ENCODE results near the gene OR4M1.
"Not testable (repeated sequence)": the region's sequence is repeated elsewhere in the genome, so short reads cannot be mapped to it uniquely, and the experiment has no call there.

The OR4M1 gene

GRCh38 chr14:19796520-19797108, 23.3 kb downstream of the OR4M1 start:
- H3K9me2 ChIP-seq (replicated peaks; ENCODE audit: insufficient read depth, low read length); H3F3A ChIP-seq (ENCODE audit: insufficient read depth); H3K9me3 ChIP-seq (ENCODE audit: insufficient read depth, low read length); H2AFZ ChIP-seq (ENCODE audit: low read depth, low read length, severe bottlenecking); H3K27ac ChIP-seq (ENCODE audit: low read depth, low read length); H3K4me3 ChIP-seq (ENCODE audit: insufficient read depth, low read length, poor library complexity, severe bottlenecking); H3K4me2 ChIP-seq (ENCODE audit: low read depth, low read length, poor library complexity, severe bottlenecking); H3K79me2 ChIP-seq (ENCODE audit: insufficient read depth, low read length); H3K9ac ChIP-seq (ENCODE audit: low read length); H3K36me3 ChIP-seq (ENCODE audit: low read length); H3K27me3 ChIP-seq (ENCODE audit: low read length); H4K20me1 ChIP-seq (ENCODE audit: low read depth, low read length): not testable (repeated sequence)

DNA sequence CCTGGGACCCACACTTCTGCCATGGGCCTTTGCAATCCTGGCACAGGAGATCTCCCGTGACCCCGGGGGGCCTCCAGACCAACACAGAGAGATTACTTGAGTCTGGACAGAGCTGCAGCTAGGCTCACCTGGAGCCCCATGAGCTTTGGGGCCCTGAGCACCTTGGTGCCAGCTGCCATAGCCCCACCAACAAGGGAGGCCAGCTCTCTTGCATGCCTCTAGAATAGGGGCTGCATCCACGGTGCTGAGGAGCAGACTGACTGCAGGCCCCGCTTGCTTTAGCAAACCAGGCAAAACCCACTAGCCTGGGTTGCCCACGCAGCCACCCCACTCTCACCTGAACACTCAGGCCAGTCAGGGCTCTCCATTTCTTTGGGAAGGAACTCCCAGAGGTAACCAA, 26.6 kb downstream of the OR4M1 start:
- Histone ChIP-seq H3K9ac (ENCODE audit: low read length) (no peak overlapping the region), H3K79me2 (ENCODE audit: insufficient read depth, low read length) (no peaks in the 10 kb centered on the region), H3F3A (ENCODE audit: insufficient read depth) (no peaks in the 10 kb centered on the region), H3K27me3 (ENCODE audit: low read length) (no peaks in the 10 kb centered on the region), H3K36me3 (ENCODE audit: low read length) (no peaks in the 10 kb centered on the region), H3K4me2 (ENCODE audit: low read depth, low read length, poor library complexity, severe bottlenecking) (no peak overlapping the region), H3K9me2 (replicated peaks; ENCODE audit: insufficient read depth, low read length) (no peaks in the 10 kb centered on the region), H3K27ac (ENCODE audit: low read depth, low read length) (no peak overlapping the region), H3K4me3 (ENCODE audit: insufficient read depth, low read length, poor library complexity, severe bottlenecking) (no peak overlapping the region), H2AFZ (ENCODE audit: low read depth, low read length, severe bottlenecking) (no peak overlapping the region), H4K20me1 (ENCODE audit: low read depth, low read length) (no peaks in the 10 kb centered on the region), H3K9me3 (ENCODE audit: insufficient read depth, low read length) (no peaks in the 10 kb centered on the region)
- TF ChIP-seq, protein P1, sequence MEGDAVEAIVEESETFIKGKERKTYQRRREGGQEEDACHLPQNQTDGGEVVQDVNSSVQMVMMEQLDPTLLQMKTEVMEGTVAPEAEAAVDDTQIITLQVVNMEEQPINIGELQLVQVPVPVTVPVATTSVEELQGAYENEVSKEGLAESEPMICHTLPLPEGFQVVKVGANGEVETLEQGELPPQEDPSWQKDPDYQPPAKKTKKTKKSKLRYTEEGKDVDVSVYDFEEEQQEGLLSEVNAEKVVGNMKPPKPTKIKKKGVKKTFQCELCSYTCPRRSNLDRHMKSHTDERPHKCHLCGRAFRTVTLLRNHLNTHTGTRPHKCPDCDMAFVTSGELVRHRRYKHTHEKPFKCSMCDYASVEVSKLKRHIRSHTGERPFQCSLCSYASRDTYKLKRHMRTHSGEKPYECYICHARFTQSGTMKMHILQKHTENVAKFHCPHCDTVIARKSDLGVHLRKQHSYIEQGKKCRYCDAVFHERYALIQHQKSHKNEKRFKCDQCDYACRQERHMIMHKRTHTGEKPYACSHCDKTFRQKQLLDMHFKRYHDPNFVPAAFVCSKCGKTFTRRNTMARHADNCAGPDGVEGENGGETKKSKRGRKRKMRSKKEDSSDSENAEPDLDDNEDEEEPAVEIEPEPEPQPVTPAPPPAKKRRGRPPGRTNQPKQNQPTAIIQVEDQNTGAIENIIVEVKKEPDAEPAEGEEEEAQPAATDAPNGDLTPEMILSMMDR (IDR thresholded peaks at IDR 0.05; ENCODE audit: insufficient read depth, low read length, poor library complexity, severe bottlenecking) = no peak
- TF ChIP-seq EZH2phosphoT487 (conservative IDR thresholded peaks at IDR 0.05; ENCODE audit: low read length) = no peak

DNA sequence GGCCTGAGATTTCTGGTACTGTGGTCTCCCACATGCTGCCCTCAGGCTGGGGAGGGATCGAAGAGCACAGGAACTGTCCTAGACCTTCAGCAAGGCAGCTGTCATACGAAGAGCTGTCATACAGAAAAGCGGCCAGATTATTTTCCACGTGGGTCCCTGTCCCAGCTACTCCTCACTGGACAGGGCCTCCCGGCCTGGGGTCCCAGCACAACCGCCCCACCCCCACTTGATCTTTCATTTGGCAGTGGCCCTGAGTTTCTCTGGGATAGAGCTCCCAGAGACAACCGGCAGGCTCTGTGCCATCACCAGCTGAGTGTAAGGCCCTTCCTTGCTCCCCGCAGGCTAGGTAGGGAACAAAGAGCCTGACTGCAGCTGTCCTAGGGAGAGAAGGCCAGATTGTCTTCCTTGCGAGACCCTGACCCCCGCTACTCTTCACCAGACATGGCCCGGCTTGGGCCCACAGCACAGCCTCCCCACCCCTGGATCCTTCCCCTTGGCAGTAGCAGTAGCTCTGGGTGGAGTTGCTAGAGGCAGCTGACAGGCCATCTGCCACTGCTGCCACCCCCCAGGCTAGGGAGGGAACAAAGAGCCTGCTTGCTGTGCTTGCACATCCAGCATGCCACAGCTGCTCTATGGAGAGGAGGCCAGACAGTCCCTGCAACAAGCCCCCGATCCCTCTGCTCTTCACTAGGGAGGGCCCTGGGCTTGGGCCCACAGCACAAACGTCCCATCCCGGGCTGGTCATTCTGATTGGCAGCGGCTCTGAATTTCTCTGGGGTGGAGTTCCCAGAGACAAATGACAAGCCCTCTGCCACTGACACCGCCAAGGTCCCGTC, 27.2 kb downstream of the OR4M1 start:
- Histone ChIP-seq H3F3A (ENCODE audit: insufficient read depth) (no peaks in the 10 kb centered on the region), H3K27ac (ENCODE audit: low read depth, low read length) (no peak overlapping the region), H4K20me1 (ENCODE audit: low read depth, low read length) (no peaks in the 10 kb centered on the region), H3K4me2 (ENCODE audit: low read depth, low read length, poor library complexity, severe bottlenecking) (no peak overlapping the region), H3K9ac (ENCODE audit: low read length) (no peak overlapping the region), H3K9me3 (ENCODE audit: insufficient read depth, low read length) (no peaks in the 10 kb centered on the region), H3K9me2 (replicated peaks; ENCODE audit: insufficient read depth, low read length) (no peaks in the 10 kb centered on the region), H3K4me3 (ENCODE audit: insufficient read depth, low read length, poor library complexity, severe bottlenecking) (no peak overlapping the region), H3K36me3 (ENCODE audit: low read length) (no peaks in the 10 kb centered on the region), H2AFZ (ENCODE audit: low read depth, low read length, severe bottlenecking) (no peak overlapping the region), H3K27me3 (ENCODE audit: low read length) (no peaks in the 10 kb centered on the region), H3K79me2 (ENCODE audit: insufficient read depth, low read length) (no peaks in the 10 kb centered on the region)
- TF ChIP-seq, protein P1 (IDR thresholded peaks at IDR 0.05; ENCODE audit: insufficient read depth, low read length, poor library complexity, severe bottlenecking) = no peak
- no peak for TF ChIP-seq EZH2phosphoT487 (conservative IDR thresholded peaks at IDR 0.05; ENCODE audit: low read length)

- no peaks in the 10 kb centered on the region for H3K9me2 ChIP-seq (replicated peaks; ENCODE audit: insufficient read depth, low read length)
- no peak overlapping the region for H2AFZ ChIP-seq (ENCODE audit: low read depth, low read length, severe bottlenecking)
- no peak overlapping the region for H3K27ac ChIP-seq (ENCODE audit: low read depth, low read length)
- no peak overlapping the region for H3K9ac ChIP-seq (ENCODE audit: low read length)
- no peak overlapping the region for H3K4me2 ChIP-seq (ENCODE audit: low read depth, low read length, poor library complexity, severe bottlenecking)
- no peaks in the 10 kb centered on the region for H3K79me2 ChIP-seq (ENCODE audit: insufficient read depth, low read length)
- no peak for TF ChIP-seq EZH2phosphoT487 (conservative IDR thresholded peaks at IDR 0.05; ENCODE audit: low read length)
- TF ChIP-seq, protein P1 (IDR thresholded peaks at IDR 0.05; ENCODE audit: insufficient read depth, low read length, poor library complexity, severe bottlenecking) = no peak
- no peaks in the 10 kb centered on the region for H3F3A ChIP-seq (ENCODE audit: insufficient read depth)
- no peaks in the 10 kb centered on the region for H4K20me1 ChIP-seq (ENCODE audit: low read depth, low read length)
- no peak overlapping the region for H3K4me3 ChIP-seq (ENCODE audit: insufficient read depth, low read length, poor library complexity, severe bottlenecking)
- H3K9me3 ChIP-seq (ENCODE audit: insufficient read depth, low read length) = no peaks in the 10 kb centered on the region
- no peaks in the 10 kb centered on the region for H3K27me3 ChIP-seq (ENCODE audit: low read length)
- no peaks in the 10 kb centered on the region for H3K36me3 ChIP-seq (ENCODE audit: low read length)
Measured at GRCh38 chr14:19801118-19801464, 27.8 kb downstream of the OR4M1 start.

DNA sequence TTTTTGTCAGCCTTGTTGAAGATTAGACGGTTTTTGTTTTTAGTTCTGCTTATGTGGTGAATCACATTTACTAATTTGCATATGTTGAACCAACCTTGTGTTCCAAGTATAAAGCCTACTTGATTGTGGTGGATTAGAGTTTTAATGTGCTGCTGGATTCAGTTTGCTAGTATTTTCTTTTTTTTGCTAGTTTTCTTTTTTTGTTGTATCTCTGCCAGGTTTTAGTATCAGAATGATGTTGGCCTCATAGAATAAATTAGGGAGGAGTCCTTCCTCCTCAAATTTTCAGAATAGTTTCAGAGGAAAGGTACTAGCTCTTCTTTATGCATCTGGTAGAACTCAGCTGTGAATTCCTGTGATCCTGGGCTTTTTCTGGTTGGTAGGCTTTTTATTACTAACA, 30.2 kb downstream of the OR4M1 start, which contains the start of gene OR4N2:
OR4N2 (plus strand) TSS at position 301 of the 400 bp plus-strand sequence. CDS start 23,679 bp downstream, outside the sequence.
- H3K9ac ChIP-seq (ENCODE audit: low read length); H3F3A ChIP-seq (ENCODE audit: insufficient read depth); H3K4me2 ChIP-seq (ENCODE audit: low read depth, low read length, poor library complexity, severe bottlenecking); H3K27me3 ChIP-seq (ENCODE audit: low read length); H3K27ac ChIP-seq (ENCODE audit: low read depth, low read length); H3K9me2 ChIP-seq (replicated peaks; ENCODE audit: insufficient read depth, low read length); H3K4me3 ChIP-seq (ENCODE audit: insufficient read depth, low read length, poor library complexity, severe bottlenecking); H2AFZ ChIP-seq (ENCODE audit: low read depth, low read length, severe bottlenecking); H3K9me3 ChIP-seq (ENCODE audit: insufficient read depth, low read length); H4K20me1 ChIP-seq (ENCODE audit: low read depth, low read length); H3K36me3 ChIP-seq (ENCODE audit: low read length); H3K79me2 ChIP-seq (ENCODE audit: insufficient read depth, low read length): not testable (repeated sequence)

Data from SU-DHL-6 (cell line).